Measurements from ENCODE around the gene VGLL3.
"Not testable (repeated sequence)": the region's sequence is repeated elsewhere in the genome, so short reads cannot be mapped to it uniquely, and the experiment has no call there.

VGLL3 gene, protein sequence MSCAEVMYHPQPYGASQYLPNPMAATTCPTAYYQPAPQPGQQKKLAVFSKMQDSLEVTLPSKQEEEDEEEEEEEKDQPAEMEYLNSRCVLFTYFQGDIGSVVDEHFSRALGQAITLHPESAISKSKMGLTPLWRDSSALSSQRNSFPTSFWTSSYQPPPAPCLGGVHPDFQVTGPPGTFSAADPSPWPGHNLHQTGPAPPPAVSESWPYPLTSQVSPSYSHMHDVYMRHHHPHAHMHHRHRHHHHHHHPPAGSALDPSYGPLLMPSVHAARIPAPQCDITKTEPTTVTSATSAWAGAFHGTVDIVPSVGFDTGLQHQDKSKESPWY

GRCh38 chr3:86990734-86991481, at the start of gene VGLL3:
Gene VGLL3, minus strand, starts transcription at chr3:86991149. Its CDS starts 406 bp downstream, at chr3:86990743.
- Mint-ChIP-seq H3K4me3 (no peak within 1 kb of the TSS), H3K36me3 (ENCODE audit: low read depth) (no peaks in the 10 kb centered on the region), H3K27ac (no peak within 1 kb of the TSS), H3K9me3 (no peaks in the 10 kb centered on the region), H3K27me3 (ENCODE audit: low read depth) (peaks cover 44% of the 10 kb centered on the region), H3K4me1 (ENCODE audit: low read depth) (no peaks in the 10 kb centered on the region)

DNA sequence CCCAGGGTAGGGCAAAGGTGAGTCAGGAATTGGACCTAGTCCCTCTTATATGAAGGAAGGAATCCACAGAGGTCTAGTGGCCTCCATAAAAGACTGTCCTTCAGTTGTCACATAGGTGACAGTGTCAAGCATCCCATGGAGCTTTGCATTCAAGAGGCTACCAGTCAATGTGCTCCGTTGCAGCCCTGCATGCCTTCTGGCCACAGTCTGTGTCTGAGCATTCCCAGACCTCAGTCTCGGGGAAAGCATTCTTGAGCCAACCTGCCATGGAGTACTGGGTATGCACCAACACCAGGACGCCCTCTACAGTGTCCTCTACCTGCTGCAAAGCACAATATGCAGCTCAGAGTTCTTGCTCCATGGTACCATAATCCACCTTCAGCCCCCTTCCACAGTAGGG, 46.7 kb upstream of the VGLL3 start:
- H3K27me3 Mint-ChIP-seq (ENCODE audit: low read depth) = no peaks in the 10 kb centered on the region
- H3K4me3 Mint-ChIP-seq = no peak overlapping the region
- no peaks in the 10 kb centered on the region for H3K36me3 Mint-ChIP-seq (ENCODE audit: low read depth)
- H3K4me1 Mint-ChIP-seq (ENCODE audit: low read depth) = no peaks in the 10 kb centered on the region
- H3K9me3 Mint-ChIP-seq = no peaks in the 10 kb centered on the region
- H3K27ac Mint-ChIP-seq = no peak overlapping the region

GRCh38 chr3:87036671-87037070, 45.7 kb upstream of the VGLL3 start:
- H3K27me3 Mint-ChIP-seq (ENCODE audit: low read depth) = no peaks in the 10 kb centered on the region
- H3K36me3 Mint-ChIP-seq (ENCODE audit: low read depth) = no peaks in the 10 kb centered on the region
- no peaks in the 10 kb centered on the region for H3K9me3 Mint-ChIP-seq
- H3K4me1 Mint-ChIP-seq (ENCODE audit: low read depth) = no peaks in the 10 kb centered on the region
- no peak overlapping the region for H3K4me3 Mint-ChIP-seq
- H3K27ac Mint-ChIP-seq = no peak overlapping the region

DNA sequence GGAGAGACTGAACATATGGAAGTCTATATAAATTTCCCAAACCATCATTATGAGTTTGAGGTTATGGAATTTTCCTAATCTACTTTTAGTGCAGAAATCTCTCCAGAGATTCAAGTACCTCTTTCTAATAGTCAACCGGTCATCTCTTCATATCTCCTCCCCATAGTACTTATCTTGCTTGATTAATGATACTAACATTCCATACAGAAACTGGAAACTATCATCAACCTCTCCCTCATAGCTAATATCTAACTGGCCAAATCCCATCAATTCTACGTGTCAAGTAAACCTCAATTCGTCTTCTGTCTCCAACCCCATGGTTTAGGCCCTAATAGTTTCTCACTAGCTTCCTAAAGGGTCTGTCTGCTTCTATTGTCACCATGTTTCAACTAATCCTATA, 44.4 kb upstream of the VGLL3 start:
- Mint-ChIP-seq H3K36me3 (ENCODE audit: low read depth) (no peaks in the 10 kb centered on the region), H3K27ac (no peak overlapping the region), H3K27me3 (ENCODE audit: low read depth) (no peaks in the 10 kb centered on the region), H3K4me3 (no peak overlapping the region), H3K9me3 (no peaks in the 10 kb centered on the region), H3K4me1 (ENCODE audit: low read depth) (no peaks in the 10 kb centered on the region)

- H3K36me3 Mint-ChIP-seq (ENCODE audit: low read depth) = no peaks in the 10 kb centered on the region
- H3K9me3 Mint-ChIP-seq = no peaks in the 10 kb centered on the region
- no peak overlapping the region for H3K27ac Mint-ChIP-seq
- H3K4me3 Mint-ChIP-seq = no peak overlapping the region
- no peaks in the 10 kb centered on the region for H3K27me3 Mint-ChIP-seq (ENCODE audit: low read depth)
- H3K4me1 Mint-ChIP-seq (ENCODE audit: low read depth) = no peaks in the 10 kb centered on the region
These were observed 42.3 kb upstream of the VGLL3 start for GRCh38 chr3:87033205-87033604.

DNA sequence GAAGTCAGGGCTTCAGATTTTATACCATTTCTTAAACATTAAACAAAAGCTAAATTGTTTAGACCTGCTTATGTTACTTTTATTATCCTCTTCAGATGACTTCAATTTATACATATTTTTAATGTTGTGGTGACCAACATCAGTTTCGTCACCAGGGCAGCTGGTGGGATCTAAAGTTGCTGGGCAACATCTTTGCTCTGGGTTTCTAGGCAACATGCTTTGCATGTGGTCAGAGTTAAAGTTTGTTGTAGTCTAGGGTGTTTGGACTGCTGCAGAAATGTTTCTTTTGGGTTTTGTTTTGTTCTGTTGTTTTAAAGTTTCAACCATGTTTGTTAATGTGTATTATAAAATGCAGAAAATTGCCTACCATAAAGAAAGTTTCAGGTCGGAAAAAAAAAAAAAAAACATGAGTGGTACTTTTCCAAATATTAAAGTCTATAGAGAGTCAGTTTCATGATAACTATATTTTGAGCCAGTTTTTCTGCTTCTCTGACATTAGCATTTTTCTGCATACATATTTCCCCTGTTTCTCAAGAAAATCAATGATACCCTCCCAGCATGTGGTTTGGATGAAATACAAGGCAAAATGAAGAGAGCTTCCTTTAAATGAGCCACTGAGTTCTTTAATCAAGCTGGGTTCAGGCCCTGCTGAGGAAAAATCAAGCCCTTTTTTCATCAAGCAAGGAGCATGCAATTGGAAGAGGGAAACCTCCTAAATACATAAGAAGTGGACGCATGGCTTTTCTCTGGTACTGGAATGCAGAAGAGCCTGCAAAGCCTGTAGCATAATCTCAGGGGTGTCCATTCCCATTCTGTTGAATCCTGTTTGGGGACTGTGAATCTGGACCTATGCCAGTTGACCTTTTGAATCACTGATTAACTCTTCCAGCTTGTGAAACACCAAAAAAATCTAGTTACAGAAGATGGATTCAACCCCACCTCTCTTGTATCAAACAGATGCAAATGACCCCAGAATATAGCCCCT, 35.0 kb upstream of the VGLL3 start:
- H3K27me3 Mint-ChIP-seq (ENCODE audit: low read depth) = no peaks in the 10 kb centered on the region
- H3K27ac Mint-ChIP-seq = no peak overlapping the region
- H3K4me3 Mint-ChIP-seq = no peak overlapping the region
- H3K4me1 Mint-ChIP-seq (ENCODE audit: low read depth) = no peaks in the 10 kb centered on the region
- no peaks in the 10 kb centered on the region for H3K9me3 Mint-ChIP-seq
- H3K36me3 Mint-ChIP-seq (ENCODE audit: low read depth) = no peaks in the 10 kb centered on the region

DNA sequence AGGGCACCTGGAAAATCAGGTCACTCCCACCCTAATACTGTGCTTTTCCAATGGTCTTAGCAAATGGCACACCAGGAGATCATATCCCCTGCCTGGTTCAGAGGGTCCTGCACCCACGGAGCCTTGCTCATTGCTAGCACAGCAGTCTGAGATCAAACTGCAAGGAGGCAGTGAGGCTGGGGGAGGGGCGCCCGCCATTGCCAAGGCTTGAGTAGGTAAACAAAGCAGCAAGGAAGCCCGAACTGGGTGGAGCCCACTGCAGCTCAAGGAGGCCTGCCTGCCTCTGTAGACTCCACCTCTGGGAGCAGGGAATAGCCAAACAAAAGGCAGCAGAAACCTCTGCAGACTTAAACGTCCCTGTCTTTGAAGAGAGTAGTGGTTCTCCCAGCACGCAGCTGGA, 26.4 kb upstream of the VGLL3 start:
- not testable (repeated sequence) for H3K27ac Mint-ChIP-seq; H3K4me1 Mint-ChIP-seq (ENCODE audit: low read depth); H3K27me3 Mint-ChIP-seq (ENCODE audit: low read depth); H3K36me3 Mint-ChIP-seq (ENCODE audit: low read depth); H3K4me3 Mint-ChIP-seq; H3K9me3 Mint-ChIP-seq

DNA sequence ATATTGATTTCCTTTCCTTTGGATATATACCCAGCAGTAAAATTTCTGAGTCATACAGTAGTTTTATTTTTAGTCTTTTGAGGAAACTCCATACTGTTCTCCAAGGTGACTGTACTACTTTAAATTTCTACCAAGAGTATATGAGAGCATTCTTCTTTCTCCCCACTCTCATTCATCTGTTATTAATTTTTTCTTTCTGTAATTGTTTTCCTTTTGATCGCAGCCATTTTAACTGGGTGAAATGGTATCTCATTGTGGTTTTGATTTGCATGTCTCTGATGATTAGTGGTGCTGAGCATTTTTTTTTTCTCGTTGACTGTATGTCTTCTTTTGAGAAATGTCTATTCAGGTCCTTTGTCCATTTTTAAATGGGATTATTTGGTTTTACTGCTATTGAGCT, 18.3 kb upstream of the VGLL3 start:
- no peaks in the 10 kb centered on the region for H3K36me3 Mint-ChIP-seq (ENCODE audit: low read depth)
- no peaks in the 10 kb centered on the region for H3K27me3 Mint-ChIP-seq (ENCODE audit: low read depth)
- no peaks in the 10 kb centered on the region for H3K4me1 Mint-ChIP-seq (ENCODE audit: low read depth)
- H3K4me3 Mint-ChIP-seq = no peak overlapping the region
- H3K9me3 Mint-ChIP-seq = no peaks in the 10 kb centered on the region
- no peak overlapping the region for H3K27ac Mint-ChIP-seq

- Mint-ChIP-seq H3K4me3 (no peak overlapping the region), H3K36me3 (ENCODE audit: low read depth) (no peaks in the 10 kb centered on the region), H3K9me3 (no peaks in the 10 kb centered on the region), H3K27ac (no peak overlapping the region), H3K4me1 (ENCODE audit: low read depth) (no peaks in the 10 kb centered on the region), H3K27me3 (ENCODE audit: low read depth) (no peaks in the 10 kb centered on the region)
These were observed 16.0 kb upstream of the VGLL3 start for GRCh38 chr3:87006844-87007439.

- Mint-ChIP-seq H3K4me3 (no peak overlapping the region), H3K27me3 (ENCODE audit: low read depth) (no peaks in the 10 kb centered on the region), H3K36me3 (ENCODE audit: low read depth) (no peaks in the 10 kb centered on the region), H3K4me1 (ENCODE audit: low read depth) (no peaks in the 10 kb centered on the region), H3K9me3 (no peaks in the 10 kb centered on the region), H3K27ac (no peak overlapping the region)
These were observed 13.9 kb upstream of the VGLL3 start for GRCh38 chr3:87004883-87005282.

DNA sequence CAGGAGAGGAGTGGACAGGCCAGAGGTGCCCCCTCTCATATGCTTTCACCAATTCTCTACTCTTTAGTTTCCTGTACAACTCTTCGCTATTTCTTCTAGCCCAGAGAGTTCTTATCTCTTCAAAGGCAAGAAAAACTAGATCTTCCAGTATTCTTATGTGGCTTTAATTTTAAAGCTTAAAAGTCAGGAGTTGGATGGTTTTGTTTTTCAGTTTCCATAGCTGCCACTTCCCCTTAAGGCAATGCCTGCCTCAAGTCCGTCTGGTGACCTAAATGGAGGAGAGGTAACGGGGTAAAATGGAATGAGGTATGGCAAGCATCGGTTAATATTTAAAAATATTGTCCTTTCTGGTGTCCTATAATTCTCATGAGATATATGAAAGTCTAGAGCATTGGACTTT, 11.4 kb upstream of the VGLL3 start:
- Mint-ChIP-seq H3K9me3 (no peaks in the 10 kb centered on the region), H3K27ac (no peak overlapping the region), H3K4me3 (no peak overlapping the region), H3K36me3 (ENCODE audit: low read depth) (no peaks in the 10 kb centered on the region), H3K4me1 (ENCODE audit: low read depth) (no peaks in the 10 kb centered on the region), H3K27me3 (ENCODE audit: low read depth) (no peaks in the 10 kb centered on the region)

DNA sequence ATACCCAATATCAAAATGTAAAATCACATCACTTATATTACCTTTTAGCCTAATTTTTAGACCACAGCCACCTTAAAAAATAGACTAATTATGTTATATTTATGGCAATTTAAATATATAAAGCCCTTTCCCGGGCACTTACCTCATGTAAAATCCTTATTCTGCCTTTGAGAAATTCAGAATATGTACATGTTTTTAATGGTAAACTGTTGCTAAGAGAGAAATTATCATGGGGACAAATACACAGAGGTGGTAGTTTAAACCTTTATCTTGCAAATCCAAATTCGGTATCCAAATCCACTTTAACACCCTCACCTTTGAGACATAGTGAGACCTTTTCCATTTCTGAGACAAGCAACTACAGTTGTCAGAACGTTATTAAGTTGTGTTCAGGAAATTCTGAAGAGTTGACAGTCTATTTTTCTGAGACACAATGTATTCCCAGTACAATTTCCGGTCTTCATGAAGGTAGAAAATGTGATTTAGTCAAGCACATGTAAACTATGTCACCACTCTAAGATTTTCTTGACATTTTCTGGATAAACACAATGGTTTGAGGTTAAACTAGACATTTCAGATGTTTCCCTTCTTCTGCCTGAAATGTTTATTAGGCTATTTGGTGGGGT, 10.6 kb upstream of the VGLL3 start:
- H3K9me3 Mint-ChIP-seq = no peaks in the 10 kb centered on the region
- H3K27me3 Mint-ChIP-seq (ENCODE audit: low read depth) = no peaks in the 10 kb centered on the region
- H3K4me3 Mint-ChIP-seq = no peak overlapping the region
- H3K36me3 Mint-ChIP-seq (ENCODE audit: low read depth) = no peaks in the 10 kb centered on the region
- no peaks in the 10 kb centered on the region for H3K4me1 Mint-ChIP-seq (ENCODE audit: low read depth)
- no peak overlapping the region for H3K27ac Mint-ChIP-seq

DNA sequence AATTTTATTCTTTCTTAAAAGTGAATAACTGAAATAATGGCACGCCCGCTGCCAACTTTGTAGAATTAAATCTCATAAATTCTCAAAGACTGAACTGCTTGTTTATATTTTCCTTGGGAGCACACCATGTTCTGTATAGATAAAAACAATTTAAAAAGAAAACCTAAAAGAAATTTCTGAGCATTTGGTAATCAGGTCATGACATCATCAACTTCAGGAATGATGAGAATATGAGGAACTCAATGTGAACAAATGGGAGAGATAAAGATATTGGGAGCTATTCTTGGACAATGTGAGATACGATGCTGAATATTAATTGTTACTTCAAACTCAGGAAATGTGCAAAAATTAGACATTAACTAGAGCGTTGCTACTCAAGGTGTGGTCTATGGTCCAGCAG, 10.0 kb upstream of the VGLL3 start:
- H3K4me1 Mint-ChIP-seq (ENCODE audit: low read depth) = no peaks in the 10 kb centered on the region
- no peaks in the 10 kb centered on the region for H3K27me3 Mint-ChIP-seq (ENCODE audit: low read depth)
- no peaks in the 10 kb centered on the region for H3K36me3 Mint-ChIP-seq (ENCODE audit: low read depth)
- H3K9me3 Mint-ChIP-seq = no peaks in the 10 kb centered on the region
- H3K4me3 Mint-ChIP-seq = no peak overlapping the region
- H3K27ac Mint-ChIP-seq = no peak overlapping the region

DNA sequence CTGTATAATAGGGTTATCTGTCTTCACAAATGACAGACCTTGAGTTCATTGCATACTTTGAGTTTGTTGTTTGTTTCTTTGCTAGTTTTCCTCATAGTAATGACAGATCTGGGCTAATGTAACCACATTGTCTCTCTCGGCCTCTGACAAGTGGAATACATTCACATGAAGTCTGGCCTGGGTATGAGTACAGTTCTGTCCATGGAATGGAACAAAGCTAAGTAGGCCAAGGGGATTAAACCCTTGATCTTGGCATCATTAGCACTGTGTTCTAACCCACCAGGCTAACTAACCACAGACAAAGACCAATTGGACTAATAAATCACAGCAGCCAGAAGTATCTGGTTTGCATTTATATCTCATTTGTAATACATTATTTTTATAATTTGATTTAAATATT, 7.6 kb upstream of the VGLL3 start:
- H3K27ac Mint-ChIP-seq = no peak overlapping the region
- H3K9me3 Mint-ChIP-seq = no peaks in the 10 kb centered on the region
- H3K4me3 Mint-ChIP-seq = no peak overlapping the region
- H3K36me3 Mint-ChIP-seq (ENCODE audit: low read depth) = no peaks in the 10 kb centered on the region
- H3K4me1 Mint-ChIP-seq (ENCODE audit: low read depth) = no peaks in the 10 kb centered on the region
- peaks cover 6% of the 10 kb centered on the region for H3K27me3 Mint-ChIP-seq (ENCODE audit: low read depth)

All from T-helper 1 cell treated with Interleukin-12 subunit alpha and Interleukin-12 subunit beta and Interleukin-4 antibody, amounts not matched to agents 30 μg/mL and 1 μg/mL, for 36 hours (primary cell).